ENCODE measurements around the gene TRAF6.

- TF ChIP-seq CTCF (conservative IDR thresholded peaks at IDR 0.05; ENCODE audit: low read depth, low read length), result no peak
- TF ChIP-seq EZH2 (IDR thresholded peaks at IDR 0.05; ENCODE audit: low read length, unreplicated experiment), result no peak
Measured at GRCh38 chr11:36463781-36464180, 46.3 kb downstream of the TRAF6 start.

Data from PC-3 (cell line).